ENCODE measurements around the gene BMP8B. TPM values are rescaled to one million over a fixed set of nuclear protein-coding genes. Genes with fewer than 3 reads are reported as not detected.

BMP8B gene
- total RNA-seq, 1 experiment from 2014 or later = 5.9 TPM

GRCh38 chr1:39711104-39711965 is 77.3 kb downstream of the BMP8B start:
- Mint-ChIP-seq H3K9me3 (ENCODE audit: unreplicated experiment) (no peaks in the 10 kb centered on the region), H3K36me3 (ENCODE audit: insufficient read depth, unreplicated experiment) (no peaks in the 10 kb centered on the region), H3K4me1 (ENCODE audit: low read depth, unreplicated experiment) (peaks cover 10% of the 10 kb centered on the region), H3K27me3 (ENCODE audit: insufficient read depth, unreplicated experiment) (no peaks in the 10 kb centered on the region), H3K4me3 (ENCODE audit: unreplicated experiment) (no peak overlapping the region), H3K27ac (ENCODE audit: unreplicated experiment) (peak overlapping the region; percentile 2)
- H3K4me3 ChIP-seq (ENCODE audit: low read depth, low read length) = no peak overlapping the region
- CTCF ChIA-PET = no interaction called here
- no TSS peak for BruUV-seq (replicated peaks)
- POLR2A ChIA-PET = interaction anchor here (0.7 kb wide), 1 partner anchor 83 kb away, joined by 9 read pairs; no protein-coding TSS in a partner anchor
- TF ChIP-seq, protein P1, sequence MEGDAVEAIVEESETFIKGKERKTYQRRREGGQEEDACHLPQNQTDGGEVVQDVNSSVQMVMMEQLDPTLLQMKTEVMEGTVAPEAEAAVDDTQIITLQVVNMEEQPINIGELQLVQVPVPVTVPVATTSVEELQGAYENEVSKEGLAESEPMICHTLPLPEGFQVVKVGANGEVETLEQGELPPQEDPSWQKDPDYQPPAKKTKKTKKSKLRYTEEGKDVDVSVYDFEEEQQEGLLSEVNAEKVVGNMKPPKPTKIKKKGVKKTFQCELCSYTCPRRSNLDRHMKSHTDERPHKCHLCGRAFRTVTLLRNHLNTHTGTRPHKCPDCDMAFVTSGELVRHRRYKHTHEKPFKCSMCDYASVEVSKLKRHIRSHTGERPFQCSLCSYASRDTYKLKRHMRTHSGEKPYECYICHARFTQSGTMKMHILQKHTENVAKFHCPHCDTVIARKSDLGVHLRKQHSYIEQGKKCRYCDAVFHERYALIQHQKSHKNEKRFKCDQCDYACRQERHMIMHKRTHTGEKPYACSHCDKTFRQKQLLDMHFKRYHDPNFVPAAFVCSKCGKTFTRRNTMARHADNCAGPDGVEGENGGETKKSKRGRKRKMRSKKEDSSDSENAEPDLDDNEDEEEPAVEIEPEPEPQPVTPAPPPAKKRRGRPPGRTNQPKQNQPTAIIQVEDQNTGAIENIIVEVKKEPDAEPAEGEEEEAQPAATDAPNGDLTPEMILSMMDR (IDR thresholded peaks at IDR 0.05; ENCODE audit: insufficient read depth in 1 of 2, low read depth in 1 of 2, low read length in 1 of 2, severe bottlenecking in 1 of 2, unreplicated experiment in 1 of 2) = no peak
- H3K9me3 ChIP-seq = no peaks in the 10 kb centered on the region
- peaks cover 6% of the 10 kb centered on the region for H3K4me1 ChIP-seq
- no peaks in the 10 kb centered on the region for H3K36me3 ChIP-seq (ENCODE audit: control insufficient read depth, insufficient read depth, low read length)
- no peaks in the 10 kb centered on the region for H3K27me3 ChIP-seq (replicated peaks; ENCODE audit: control insufficient read depth, insufficient read depth, low read length)
- peak; percentile 26 to 47 for DNase-seq
- intact Hi-C loops (cut with micrococcal nuclease; ENCODE audit: unreplicated experiment) = no loop called here

- H3K27me3 ChIP-seq (replicated peaks; ENCODE audit: control insufficient read depth, insufficient read depth, low read length) = no peaks in the 10 kb centered on the region
- TF ChIP-seq, protein P1 (IDR thresholded peaks at IDR 0.05; ENCODE audit: insufficient read depth in 1 of 2, low read depth in 1 of 2, low read length in 1 of 2, severe bottlenecking in 1 of 2, unreplicated experiment in 1 of 2) = no peak
- BruUV-seq (replicated peaks) = no TSS peak
- Mint-ChIP-seq H3K4me3 (ENCODE audit: unreplicated experiment) (no peak overlapping the region), H3K27me3 (ENCODE audit: insufficient read depth, unreplicated experiment) (no peaks in the 10 kb centered on the region), H3K9me3 (ENCODE audit: unreplicated experiment) (no peaks in the 10 kb centered on the region), H3K4me1 (ENCODE audit: low read depth, unreplicated experiment) (peaks cover 10% of the 10 kb centered on the region), H3K27ac (ENCODE audit: unreplicated experiment) (no peak overlapping the region), H3K36me3 (ENCODE audit: insufficient read depth, unreplicated experiment) (no peaks in the 10 kb centered on the region)
- POLR2A ChIA-PET = no interaction called here
- no peak for DNase-seq
- CTCF ChIA-PET = no interaction called here
- peaks cover 6% of the 10 kb centered on the region for H3K4me1 ChIP-seq
- H3K9me3 ChIP-seq = no peaks in the 10 kb centered on the region
- no peak overlapping the region for H3K4me3 ChIP-seq (ENCODE audit: low read depth, low read length)
- intact Hi-C loops (cut with micrococcal nuclease; ENCODE audit: unreplicated experiment) = no loop called here
- no peaks in the 10 kb centered on the region for H3K36me3 ChIP-seq (ENCODE audit: control insufficient read depth, insufficient read depth, low read length)
These were observed 81.2 kb downstream of the BMP8B start for GRCh38 chr1:39707506-39707905.

Other genes starting within 250 kb of the BMP8B start
- 242 and 245 TPM in 2 replicates for gene PABPC4, start 212.1 kb downstream of the BMP8B start, total RNA-seq (2022)
- gene HEYL, start 149.2 kb downstream of the BMP8B start, total RNA-seq (2022) = 3.0 and 3.4 TPM in 2 replicates
- not detected in 2 replicates for gene NT5C1A, start 116.8 kb downstream of the BMP8B start, total RNA-seq (2022)
- gene HPCAL4, start 97.4 kb downstream of the BMP8B start, total RNA-seq (2022) = 0.07 and 0.14 TPM in 2 replicates
- 39.2 and 41.7 TPM in 2 replicates for gene PPIE, start 50.0 kb downstream of the BMP8B start, total RNA-seq (2022)
- 4.6 and 6.4 TPM in 2 replicates for gene OXCT2, start 17.5 kb downstream of the BMP8B start, total RNA-seq (2022)
- gene TRIT1, start 94.6 kb upstream of the BMP8B start, total RNA-seq (2022) = 18.9 and 23.5 TPM in 2 replicates
- gene MYCL, start 113.1 kb upstream of the BMP8B start, total RNA-seq (2022) = 7.2 and 7.8 TPM in 2 replicates
- gene MFSD2A, start 166.3 kb upstream of the BMP8B start, total RNA-seq (2022) = 2.2 TPM in 2 replicates

Data from Caco-2 (cell line).